GM12865 (cell line): Measurements from ENCODE around the gene DAD1.
"Not testable (repeated sequence)": the region's sequence is repeated elsewhere in the genome, so short reads cannot be mapped to it uniquely, and the experiment has no call there.

Experiments
- DNase-seq: peaks from one replicate; pipeline ENCODE4 v3.0.0; 2010; ENCODE audit warnings: low read depth
- H3K4me3 ChIP-seq: 2 replicates; pipeline ENCODE4 v1.5.1; 2011; ENCODE audit warnings: mild to moderate bottlenecking, low read depth, low read length, control low read depth
- CTCF ChIP-seq: IDR thresholded peaks from 2 replicates; pipeline ENCODE4 v1.5.1; 2011; ENCODE audit warnings: low read length, control low read depth, low read depth, inconsistent platforms; ENCODE audit not compliant: insufficient read depth; ENCODE audit errors: missing control alignments

The DAD1 gene

GRCh38 chr14:22554498-22555383 lies 34.3 kb downstream of the DAD1 start:
- DNase-seq, result no peak
- no peak for TF ChIP-seq CTCF
- H3K4me3 ChIP-seq, result no peak overlapping the region; the same call in 1 of the 2 replicates

GRCh38 chr14:22553861-22554497 lies 35.0 kb downstream of the DAD1 start:
- not testable (repeated sequence) for H3K4me3 ChIP-seq, DNase-seq

- no peak for TF ChIP-seq CTCF
- no peak overlapping the region for H3K4me3 ChIP-seq
- no peak for DNase-seq
Measured at GRCh38 chr14:22553445-22553844, 35.6 kb downstream of the DAD1 start.

- DNase-seq, result no peak
- no peak for TF ChIP-seq CTCF
- H3K4me3 ChIP-seq, result no peak overlapping the region
Measured at GRCh38 chr14:22552827-22553076, 36.3 kb downstream of the DAD1 start.

- H3K4me3 ChIP-seq, result no peak overlapping the region
- TF ChIP-seq CTCF, result no peak
- no peak for DNase-seq
Measured at GRCh38 chr14:22552001-22552826, 36.8 kb downstream of the DAD1 start.

- no peak for DNase-seq
- H3K4me3 ChIP-seq, result no peak overlapping the region
Measured at GRCh38 chr14:22551605-22551997, 37.4 kb downstream of the DAD1 start.

More at GRCh38 chr14:22551605-22551997, 37.4 kb downstream of the DAD1 start:
- no peak for TF ChIP-seq CTCF
